Fibroblast of mammary gland (primary cell): ENCODE measurements around the gene PPCDC.
A peak's percentile ranks its signal among the peaks of the same experiment; 100 is the strongest.

Experiments used
- DNase-seq: peaks from one replicate; pipeline ENCODE4 v3.0.0-alpha.2; 2010; ENCODE audit warnings: low read depth
- H3K4me3 ChIP-seq: 2 replicates; pipeline ENCODE4 v1.5.1; 2011; ENCODE audit warnings: low read depth, mild to moderate bottlenecking, low read length, moderate library complexity; ENCODE audit not compliant: control insufficient read depth
- CTCF ChIP-seq: conservative IDR thresholded peaks from 2 replicates; pipeline ENCODE4 v1.5.1; 2011; ENCODE audit warnings: low read depth, low read length, inconsistent platforms; ENCODE audit not compliant: control insufficient read depth, insufficient read depth

Gene PPCDC

GRCh38 chr15:75022783-75023180 is 608 bp upstream of the PPCDC start:
- no peak overlapping the region for H3K4me3 ChIP-seq
- no peak for DNase-seq
- TF ChIP-seq CTCF: no peak

GRCh38 chr15:75023872-75024636 is 664 bp downstream of the PPCDC start:
- H3K4me3 ChIP-seq: peak overlapping the region; percentile 98
- DNase-seq: peak; percentile 55
- no peak for TF ChIP-seq CTCF

GRCh38 chr15:75025107-75025506 is 1.7 kb downstream of the PPCDC start:
- H3K4me3 ChIP-seq: no peak overlapping the region
- DNase-seq: no peak
- TF ChIP-seq CTCF: no peak

GRCh38 chr15:75025548-75026260 is 2.3 kb downstream of the PPCDC start:
- no peak for DNase-seq
- no peak for TF ChIP-seq CTCF
- H3K4me3 ChIP-seq: no peak overlapping the region

- no peak for TF ChIP-seq CTCF
- no peak overlapping the region for H3K4me3 ChIP-seq
- DNase-seq: no peak
Measured at GRCh38 chr15:75027551-75027950, 4.2 kb downstream of the PPCDC start.

- no peak for DNase-seq
- no peak for TF ChIP-seq CTCF
- H3K4me3 ChIP-seq: no peak overlapping the region
Measured at GRCh38 chr15:75028991-75029377, 5.6 kb downstream of the PPCDC start.
